Measurements from ENCODE around the gene CRB2.

CRB2 gene

DNA sequence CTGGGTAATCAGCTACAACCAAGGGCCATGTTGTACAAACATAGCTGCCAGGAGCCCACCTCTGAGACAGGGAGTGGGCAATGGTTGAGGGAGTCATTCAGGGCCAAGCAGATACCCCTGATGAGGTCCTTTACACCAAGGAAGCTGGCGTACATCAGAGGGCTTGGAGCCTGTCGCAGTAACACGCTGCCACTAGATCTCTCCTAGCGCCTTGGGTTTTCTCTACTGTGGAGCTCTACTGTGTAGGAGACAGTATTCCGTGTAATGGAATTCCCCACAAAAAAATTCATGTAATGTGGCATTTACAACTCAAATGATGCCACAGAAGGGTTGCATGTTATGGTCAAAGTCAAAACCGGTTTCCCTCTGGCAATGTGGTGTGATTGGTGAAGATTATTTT lies 41.4 kb upstream of the CRB2 start:
- TF ChIP-seq, protein P1, sequence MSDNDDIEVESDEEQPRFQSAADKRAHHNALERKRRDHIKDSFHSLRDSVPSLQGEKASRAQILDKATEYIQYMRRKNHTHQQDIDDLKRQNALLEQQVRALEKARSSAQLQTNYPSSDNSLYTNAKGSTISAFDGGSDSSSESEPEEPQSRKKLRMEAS (IDR thresholded peaks at IDR 0.05): no peak
- no peak for TF ChIP-seq NFIC (IDR thresholded peaks at IDR 0.05)
- TF ChIP-seq, protein P2, sequence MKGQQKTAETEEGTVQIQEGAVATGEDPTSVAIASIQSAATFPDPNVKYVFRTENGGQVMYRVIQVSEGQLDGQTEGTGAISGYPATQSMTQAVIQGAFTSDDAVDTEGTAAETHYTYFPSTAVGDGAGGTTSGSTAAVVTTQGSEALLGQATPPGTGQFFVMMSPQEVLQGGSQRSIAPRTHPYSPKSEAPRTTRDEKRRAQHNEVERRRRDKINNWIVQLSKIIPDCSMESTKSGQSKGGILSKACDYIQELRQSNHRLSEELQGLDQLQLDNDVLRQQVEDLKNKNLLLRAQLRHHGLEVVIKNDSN (IDR thresholded peaks at IDR 0.05): no peak
- TF ChIP-seq CREB1 (IDR thresholded peaks at IDR 0.05; ENCODE audit: low read depth): no peak
- no peak for TF ChIP-seq CEBPB (IDR thresholded peaks at IDR 0.05)
- no peak for TF ChIP-seq TEAD4 (IDR thresholded peaks at IDR 0.05)
- no peak for TF ChIP-seq YY1 (IDR thresholded peaks at IDR 0.05; ENCODE audit: low read depth)
- no peak for TF ChIP-seq EP300 (IDR thresholded peaks at IDR 0.05; ENCODE audit: borderline replicate concordance)
- no peak for TF ChIP-seq TAF1 (IDR thresholded peaks at IDR 0.05; ENCODE audit: low read depth)
- TF ChIP-seq, protein P3, sequence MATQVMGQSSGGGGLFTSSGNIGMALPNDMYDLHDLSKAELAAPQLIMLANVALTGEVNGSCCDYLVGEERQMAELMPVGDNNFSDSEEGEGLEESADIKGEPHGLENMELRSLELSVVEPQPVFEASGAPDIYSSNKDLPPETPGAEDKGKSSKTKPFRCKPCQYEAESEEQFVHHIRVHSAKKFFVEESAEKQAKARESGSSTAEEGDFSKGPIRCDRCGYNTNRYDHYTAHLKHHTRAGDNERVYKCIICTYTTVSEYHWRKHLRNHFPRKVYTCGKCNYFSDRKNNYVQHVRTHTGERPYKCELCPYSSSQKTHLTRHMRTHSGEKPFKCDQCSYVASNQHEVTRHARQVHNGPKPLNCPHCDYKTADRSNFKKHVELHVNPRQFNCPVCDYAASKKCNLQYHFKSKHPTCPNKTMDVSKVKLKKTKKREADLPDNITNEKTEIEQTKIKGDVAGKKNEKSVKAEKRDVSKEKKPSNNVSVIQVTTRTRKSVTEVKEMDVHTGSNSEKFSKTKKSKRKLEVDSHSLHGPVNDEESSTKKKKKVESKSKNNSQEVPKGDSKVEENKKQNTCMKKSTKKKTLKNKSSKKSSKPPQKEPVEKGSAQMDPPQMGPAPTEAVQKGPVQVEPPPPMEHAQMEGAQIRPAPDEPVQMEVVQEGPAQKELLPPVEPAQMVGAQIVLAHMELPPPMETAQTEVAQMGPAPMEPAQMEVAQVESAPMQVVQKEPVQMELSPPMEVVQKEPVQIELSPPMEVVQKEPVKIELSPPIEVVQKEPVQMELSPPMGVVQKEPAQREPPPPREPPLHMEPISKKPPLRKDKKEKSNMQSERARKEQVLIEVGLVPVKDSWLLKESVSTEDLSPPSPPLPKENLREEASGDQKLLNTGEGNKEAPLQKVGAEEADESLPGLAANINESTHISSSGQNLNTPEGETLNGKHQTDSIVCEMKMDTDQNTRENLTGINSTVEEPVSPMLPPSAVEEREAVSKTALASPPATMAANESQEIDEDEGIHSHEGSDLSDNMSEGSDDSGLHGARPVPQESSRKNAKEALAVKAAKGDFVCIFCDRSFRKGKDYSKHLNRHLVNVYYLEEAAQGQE (IDR thresholded peaks at IDR 0.05; ENCODE audit: low read depth): no peak
- TF ChIP-seq EGR1 (IDR thresholded peaks at IDR 0.05): no peak
- TF ChIP-seq ZBTB7A (IDR thresholded peaks at IDR 0.05; ENCODE audit: low read depth): no peak
- TF ChIP-seq FOXM1 (IDR thresholded peaks at IDR 0.05; ENCODE audit: borderline replicate concordance, low read depth): no peak
- TF ChIP-seq TCF12 (IDR thresholded peaks at IDR 0.05; ENCODE audit: low read depth): no peak
- TF ChIP-seq RAD21 (IDR thresholded peaks at IDR 0.05; ENCODE audit: low read depth): no peak

DNA sequence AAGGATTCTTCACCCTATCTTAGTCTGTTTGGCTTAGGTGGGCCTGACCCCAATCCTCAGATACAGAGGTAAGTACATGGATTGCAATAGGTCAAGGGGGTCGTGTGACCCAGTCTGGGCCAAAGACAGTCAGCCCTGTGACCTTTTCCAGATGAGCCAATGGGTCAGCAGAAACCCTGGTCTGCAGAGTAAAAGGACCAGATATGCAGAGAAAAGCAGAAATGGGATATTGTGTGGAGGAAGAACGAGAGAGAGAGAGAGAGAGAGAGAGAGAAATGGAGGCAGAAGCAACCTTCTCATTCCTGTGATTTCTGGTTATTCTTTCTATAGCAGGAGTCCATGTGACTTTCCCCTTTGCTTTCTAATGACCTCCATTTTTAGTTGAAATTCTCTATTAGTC lies 40.4 kb upstream of the CRB2 start:
- TF ChIP-seq, protein P3 (IDR thresholded peaks at IDR 0.05; ENCODE audit: low read depth): no peak
- TF ChIP-seq RAD21 (IDR thresholded peaks at IDR 0.05; ENCODE audit: low read depth) (no peak), TCF12 (IDR thresholded peaks at IDR 0.05; ENCODE audit: low read depth) (no peak), CEBPB (IDR thresholded peaks at IDR 0.05) (no peak), NFIC (IDR thresholded peaks at IDR 0.05) (no peak), EP300 (IDR thresholded peaks at IDR 0.05; ENCODE audit: borderline replicate concordance) (no peak), FOXM1 (IDR thresholded peaks at IDR 0.05; ENCODE audit: borderline replicate concordance, low read depth) (no peak), EGR1 (IDR thresholded peaks at IDR 0.05) (no peak), YY1 (IDR thresholded peaks at IDR 0.05; ENCODE audit: low read depth) (no peak), TAF1 (IDR thresholded peaks at IDR 0.05; ENCODE audit: low read depth) (no peak), CREB1 (IDR thresholded peaks at IDR 0.05; ENCODE audit: low read depth) (no peak), ZBTB7A (IDR thresholded peaks at IDR 0.05; ENCODE audit: low read depth) (no peak), TEAD4 (IDR thresholded peaks at IDR 0.05) (no peak)
- TF ChIP-seq, protein P2 (IDR thresholded peaks at IDR 0.05): no peak
- TF ChIP-seq, protein P1 (IDR thresholded peaks at IDR 0.05): no peak

DNA sequence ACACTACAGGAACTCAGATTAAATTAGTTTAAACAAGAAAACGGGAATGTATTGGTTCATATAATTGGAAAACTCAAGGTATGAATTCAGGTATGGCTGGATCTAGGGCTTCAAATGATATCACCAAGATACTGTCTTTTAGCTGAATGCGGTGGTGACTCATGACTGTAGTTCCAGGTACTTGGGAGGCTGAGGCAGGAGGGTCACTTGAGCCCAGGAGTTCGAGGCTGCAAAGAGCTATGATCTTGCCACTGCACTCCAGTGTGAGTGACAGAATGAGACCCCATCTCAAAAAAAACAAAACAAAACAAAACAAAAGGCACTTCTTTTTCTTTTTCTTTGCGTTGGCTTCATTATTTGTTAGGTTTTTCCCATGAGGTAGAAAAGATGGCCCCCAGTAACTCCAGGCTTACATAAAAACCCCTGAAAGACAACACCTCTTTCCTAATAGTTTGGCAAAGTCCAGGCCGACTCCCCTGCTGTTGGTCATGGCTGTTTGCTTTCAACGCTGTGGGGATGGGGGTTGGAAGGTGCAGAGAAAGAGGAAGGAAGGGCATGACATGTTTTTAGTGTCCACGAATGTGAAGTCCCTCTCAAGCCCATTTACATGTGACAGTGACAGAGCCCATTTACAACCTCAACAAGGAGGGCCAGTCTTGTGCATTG lies 39.8 kb upstream of the CRB2 start:
- TF ChIP-seq TEAD4 (IDR thresholded peaks at IDR 0.05) (no peak), TAF1 (IDR thresholded peaks at IDR 0.05; ENCODE audit: low read depth) (no peak), TCF12 (IDR thresholded peaks at IDR 0.05; ENCODE audit: low read depth) (no peak), YY1 (IDR thresholded peaks at IDR 0.05; ENCODE audit: low read depth) (no peak), ZBTB7A (IDR thresholded peaks at IDR 0.05; ENCODE audit: low read depth) (no peak), NFIC (IDR thresholded peaks at IDR 0.05) (no peak), CEBPB (IDR thresholded peaks at IDR 0.05) (no peak), FOXM1 (IDR thresholded peaks at IDR 0.05; ENCODE audit: borderline replicate concordance, low read depth) (no peak)
- TF ChIP-seq, protein P3 (IDR thresholded peaks at IDR 0.05; ENCODE audit: low read depth): no peak
- TF ChIP-seq, protein P2 (IDR thresholded peaks at IDR 0.05): no peak
